A549 (cell line): Measurements from ENCODE around the gene LRRC17. TPM values are rescaled to one million over a fixed set of nuclear protein-coding genes. Genes with fewer than 3 reads are reported as not detected.

Experiments used
- ATAC-seq, 2 experiments: fragments of 200-7000 bp in 1 of 2; fragments of >200 bp in 1 of 2; cut with Nextera tagmentation in 1 of 2; cut with Tn5 transposase in 1 of 2; 3 replicates each; pipeline versions ENCODE4 v1.8.0 to v1.9.1; 2018 to 2020; ENCODE audit warnings: mild to moderate bottlenecking in 1 of 2, moderate library complexity in 1 of 2
- CTCF ChIA-PET: fragments of 300-600 bp; sonication (Branson Sonifier 250); formaldehyde crosslinking; extraction: SDS; loops from one replicate; lab custom pipeline; 2021; ENCODE audit warnings: antibody characterized with exemption, inconsistent platforms; lab: Yijun Ruan, JAX
- POLR2A ChIA-PET: fragments of 350-600 bp; formaldehyde crosslinking; extraction: SDS; loops from one replicate; lab custom pipeline; 2021; ENCODE audit warnings: antibody characterized with exemption, inconsistent platforms; lab: Yijun Ruan, JAX
- DNase-seq, 2 experiments: peaks; one replicate each; pipeline versions ENCODE4 v3.0.0 to v3.0.0-alpha.2; 2011 to 2016; ENCODE audit warnings: low read depth in 1 of 2, low spot score in 1 of 2
- FAIRE-seq: peaks from 2 replicates; lab custom pipeline; 2011; peaks lifted over from hg19 to GRCh38; lab: Jason Lieb, UNC
- H3K27ac ChIP-seq, 2 experiments: fragments of >200 bp; sonication (Bioruptor Twin); formaldehyde crosslinking; 3 replicates each; pipeline ENCODE4 v1.5.1; 2016 to 2017
- H3K4me1 ChIP-seq: fragments of >200 bp; sonication (Bioruptor Twin); formaldehyde crosslinking; 3 replicates; pipeline ENCODE4 v1.6.1; 2016
- H3K4me2 ChIP-seq: fragments of >200 bp; sonication (Bioruptor Twin); formaldehyde crosslinking; 3 replicates; pipeline ENCODE4 v1.6.1; 2016
- H3K4me3 ChIP-seq: fragments of >200 bp; sonication (Bioruptor Twin); formaldehyde crosslinking; 3 replicates; pipeline ENCODE4 v1.5.1; 2016
- H3K9me3 ChIP-seq: fragments of >200 bp; sonication (Bioruptor Twin); formaldehyde crosslinking; 3 replicates; pipeline ENCODE4 v1.6.1; 2016
- CBX2 ChIP-seq: fragments of 200-600 bp; sonication (generic); IDR thresholded peaks from 2 replicates; pipeline ENCODE4 v1.6.1; 2016; ENCODE audit warnings: low read depth, mild to moderate bottlenecking, borderline replicate concordance
- CBX8 ChIP-seq: fragments of 200-600 bp; sonication (generic); IDR thresholded peaks from 2 replicates; pipeline ENCODE4 v1.6.1; 2016
- CHD2 ChIP-seq: fragments of 150-350 bp; IDR thresholded peaks from 2 replicates; pipeline ENCODE4 v1.6.1; 2014; ENCODE audit warnings: low read length; ENCODE audit not compliant: partially characterized antibody
- E2F6 ChIP-seq: IDR thresholded peaks from 2 replicates; pipeline ENCODE4 v1.6.1; 2012; ENCODE audit warnings: low read depth, borderline replicate concordance
- FOSB ChIP-seq: fragments of 250-450 bp; sonication (Bioruptor Pico); IDR thresholded peaks from 2 replicates; pipeline ENCODE4 v1.5.0; 2020; ENCODE audit warnings: mild to moderate bottlenecking, moderate library complexity
- FOSL2 ChIP-seq, 2 experiments: fragments of 450-650 bp in 1 of 2; fragments of >200 bp in 1 of 2; sonication (Bioruptor Twin) in 1 of 2; formaldehyde crosslinking; IDR thresholded peaks; 2 replicates each; pipeline versions ENCODE4 v1.5.0 to v1.6.1; 2016 to 2020; ENCODE audit warnings: mild to moderate bottlenecking in 1 of 2, moderate library complexity in 1 of 2
- FOXS1 ChIP-seq: fragments of 250-450 bp; sonication (Bioruptor Pico); IDR thresholded peaks from 2 replicates; pipeline ENCODE4 v1.5.0; 2020; ENCODE audit warnings: mild to moderate bottlenecking, moderate library complexity
- GATA3 ChIP-seq: IDR thresholded peaks from 2 replicates; pipeline ENCODE4 v1.6.1; 2012; ENCODE audit warnings: borderline replicate concordance
- HOXB13 ChIP-seq: fragments of 250-450 bp; sonication (Bioruptor Pico); IDR thresholded peaks from 2 replicates; pipeline ENCODE4 v1.5.0; 2020; ENCODE audit warnings: low read depth, mild to moderate bottlenecking, moderate library complexity
- HOXB5 ChIP-seq: fragments of 250-450 bp; sonication (Bioruptor Pico); IDR thresholded peaks from 2 replicates; pipeline ENCODE4 v1.5.0; 2020; ENCODE audit warnings: mild to moderate bottlenecking, moderate library complexity
- JUNB ChIP-seq: fragments of >200 bp; sonication (Bioruptor Twin); formaldehyde crosslinking; IDR thresholded peaks from 2 replicates; pipeline ENCODE4 v1.6.1; 2016
- MAZ ChIP-seq: fragments of 150-350 bp; IDR thresholded peaks from 2 replicates; pipeline ENCODE4 v1.6.1; 2014; ENCODE audit warnings: antibody characterized with exemption, low read depth, low read length, borderline replicate concordance
- MYC ChIP-seq: IDR thresholded peaks from 2 replicates; pipeline ENCODE4 v1.6.1; 2012; ENCODE audit warnings: mild to moderate bottlenecking, inconsistent platforms, low read length, improper control_type of control experiment, borderline replicate concordance
- NFE2L2 ChIP-seq: fragments of 150-350 bp; conservative IDR thresholded peaks from 2 replicates; pipeline ENCODE4 v1.6.1; 2014; ENCODE audit warnings: low read length
- NPAS2 ChIP-seq: fragments of 250-450 bp; sonication (Bioruptor Pico); IDR thresholded peaks from 2 replicates; pipeline ENCODE4 v1.8.0; 2022; ENCODE audit warnings: mild to moderate bottlenecking, moderate library complexity, borderline replicate concordance
- PHF8 ChIP-seq: fragments of 200-600 bp; sonication (generic); IDR thresholded peaks from 2 replicates; pipeline ENCODE4 v1.6.1; 2016; ENCODE audit warnings: low read depth, mild to moderate bottlenecking, antibody characterized with exemption, moderate library complexity, borderline replicate concordance
- POLR2A ChIP-seq: IDR thresholded peaks from 2 replicates; pipeline ENCODE4 v1.6.1; 2012; ENCODE audit warnings: mild to moderate bottlenecking, low read length
- POLR2AphosphoS2 ChIP-seq: conservative IDR thresholded peaks from 2 replicates; pipeline ENCODE4 v1.6.1; 2012; ENCODE audit warnings: low read length, improper control_type of control experiment, inconsistent platforms
- REST ChIP-seq: fragments of 200-600 bp; sonication (generic); IDR thresholded peaks from 2 replicates; pipeline ENCODE4 v1.6.1; 2016; ENCODE audit warnings: antibody characterized with exemption, mild to moderate bottlenecking, moderate library complexity
- RFX5 ChIP-seq: fragments of 450-650 bp; IDR thresholded peaks from 2 replicates; pipeline ENCODE4 v1.7.1; 2014; ENCODE audit warnings: antibody characterized with exemption, mild to moderate bottlenecking, moderate library complexity
- ZNF302 ChIP-seq: fragments of 250-450 bp; sonication (Bioruptor Pico); IDR thresholded peaks from 2 replicates; pipeline ENCODE4 v1.9.0; 2021; ENCODE audit warnings: inconsistent platforms, mild to moderate bottlenecking, moderate library complexity
- WGBS: methylation state at CpG from one replicate; pipeline ENCODE4 v1.1.6; 2017; ENCODE audit errors: missing lambda C conversion rate; 5-methylcytosine and 5-hydroxymethylcytosine counted together
- polyA plus RNA-seq, 4 experiments: library from polyadenylated mRNA; depleted of rRNA in 3 of 4; stranded (reverse); fragments of >200 nt; fragmentation: RNase III in 1 of 4; extraction: RNeasy Plus Mini Kit Qiagen cat#74134 plus additional on column Dnase treatment in 1 of 4; gene quantifications; 2 replicates in 3 of 4; 3 replicates in 1 of 4; pipeline ENCODE4 v1.2.3, GENCODE V29; 2011 to 2017

Gene LRRC17
- polyA plus RNA-seq, 2 of the 4 experiments (the other 2 are of a cell fraction): 0.05 to 0.36 TPM

- TF ChIP-seq CBX2: no peak
- TF ChIP-seq MAZ: no peak
- CTCF ChIA-PET: interaction anchor here (1.4 kb wide), 1 partner anchor 167 kb away, joined by 3 read pairs; no protein-coding TSS in a partner anchor
- no peak for ATAC-seq
- no peak overlapping the region for H3K4me3 ChIP-seq
- H3K27ac ChIP-seq: no peak overlapping the region; a peak in 1 of 6 replicates
- WGBS: 95% methylated on average over 2 of the region's 2 CpGs
- H3K4me2 ChIP-seq: no peak overlapping the region
- peaks cover 26% of the 10 kb centered on the region for H3K4me1 ChIP-seq
- no peak for DNase-seq
- FAIRE-seq: no peak
- H3K9me3 ChIP-seq: no peaks in the 10 kb centered on the region
- POLR2A ChIA-PET: no interaction called here
Measured at GRCh38 chr7:102988088-102988487, 75.3 kb downstream of the LRRC17 start.

- ATAC-seq (no peak), DNase-seq (no peak), FAIRE-seq (no peak)
- ChIA-PET POLR2A (no interaction called here), CTCF (interaction anchor here (1.0 to 1.5 kb wide), 3 partner anchors 43 to 168 kb away, joined by 3 read pairs; no protein-coding TSS in a partner anchor)
- H3K9me3 ChIP-seq: no peaks in the 10 kb centered on the region
- 81% methylated on average over 6 of the region's 6 CpGs for WGBS
- H3K4me1 ChIP-seq: peaks cover 34% of the 10 kb centered on the region
- peak overlapping the region; percentile 50 to 78; a peak in 4 of 6 replicates for H3K27ac ChIP-seq
- no peak for TF ChIP-seq FOXS1
- TF ChIP-seq REST: no peak
- TF ChIP-seq E2F6: no peak
- no peak for TF ChIP-seq NPAS2 (CRISPR knock-in tag)
- TF ChIP-seq HOXB5 (CRISPR knock-in tag): no peak
- TF ChIP-seq HOXB13 (CRISPR knock-in tag): no peak
- TF ChIP-seq POLR2AphosphoS2: no peak
- TF ChIP-seq GATA3: no peak
- no peak for TF ChIP-seq JUNB
- TF ChIP-seq CBX8: no peak
- TF ChIP-seq FOSB (CRISPR knock-in tag): no peak
- no peak for TF ChIP-seq CHD2
- TF ChIP-seq NFE2L2: no peak
- TF ChIP-seq FOSL2 (IDR thresholded peaks at IDR 0.05): no peak
- no peak for TF ChIP-seq FOSL2 (CRISPR knock-in tag; IDR thresholded peaks at IDR 0.05)
- TF ChIP-seq ZNF302: no peak
- TF ChIP-seq MYC: no peak
- no peak for TF ChIP-seq POLR2A
- TF ChIP-seq PHF8: no peak
- no peak for TF ChIP-seq RFX5
- H3K4me2 ChIP-seq: no peak overlapping the region; the same call in 2 of the 3 replicates
- no peak overlapping the region for H3K4me3 ChIP-seq
Measured at GRCh38 chr7:102988631-102989560, 76.1 kb downstream of the LRRC17 start.
